Karpas-422 (cell line): ENCODE data around the gene TAF6L. TPM values are rescaled to one million over a fixed set of nuclear protein-coding genes. Genes with fewer than 3 reads are reported as not detected.
A peak's percentile ranks its signal among the peaks of the same experiment; 100 is the strongest.

ENCODE experiments used
- DNase-seq: peaks from one replicate; pipeline ENCODE4 v3.0.0-alpha.2; 2015
- H2AFZ ChIP-seq: fragments of 200-600 bp; sonication (generic); 2 replicates; pipeline ENCODE4 v1.6.1; 2014; ENCODE audit warnings: antibody characterized with exemption, low read length, mixed read lengths
- H3K27ac ChIP-seq: fragments of 200-600 bp; sonication (generic); 2 replicates; pipeline ENCODE4 v1.5.1; 2014; ENCODE audit warnings: mild to moderate bottlenecking, low read length, moderate library complexity
- H3K27me3 ChIP-seq: fragments of 200-600 bp; sonication (generic); 2 replicates; pipeline ENCODE4 v1.6.1; 2014; ENCODE audit warnings: low read length, mixed read lengths
- H3K36me3 ChIP-seq: fragments of 200-600 bp; sonication (generic); 2 replicates; pipeline ENCODE4 v1.6.1; 2014; ENCODE audit warnings: low read length, mixed read lengths; ENCODE audit not compliant: insufficient read depth
- H3K4me1 ChIP-seq: fragments of 200-600 bp; sonication (generic); 2 replicates; pipeline ENCODE4 v1.6.1; 2014; ENCODE audit warnings: mild to moderate bottlenecking, low read length, mixed read lengths
- H3K4me2 ChIP-seq: fragments of 200-600 bp; sonication (generic); 2 replicates; pipeline ENCODE4 v1.6.1; 2014; ENCODE audit warnings: low read length, low read depth, mild to moderate bottlenecking; ENCODE audit not compliant: poor library complexity, severe bottlenecking
- H3K4me3 ChIP-seq: fragments of 200-600 bp; sonication (generic); 2 replicates; pipeline ENCODE4 v1.5.1; 2014; ENCODE audit warnings: mild to moderate bottlenecking, antibody characterized with exemption, low read length, mixed read lengths
- H3K79me2 ChIP-seq: fragments of 200-600 bp; sonication (generic); 2 replicates; pipeline ENCODE4 v1.6.1; 2014; ENCODE audit warnings: mild to moderate bottlenecking, low read length, mixed read lengths
- H3K9ac ChIP-seq: fragments of 200-600 bp; sonication (generic); 2 replicates; pipeline ENCODE4 v1.6.0; 2014; ENCODE audit warnings: low read length
- H3K9me2 ChIP-seq: fragments of 200-600 bp; sonication (generic), shearing (Covaris generic); replicated peaks from 2 replicates; pipeline ENCODE4 v1.6.0; 2014; ENCODE audit warnings: mild to moderate bottlenecking, low read length, moderate library complexity; ENCODE audit not compliant: insufficient read depth
- H3K9me3 ChIP-seq: fragments of 300-700, 200-600 bp; sonication (generic); 2 replicates; pipeline ENCODE4 v1.6.1; 2014; ENCODE audit warnings: low read length, mixed read lengths
- H4K20me1 ChIP-seq: fragments of 200-600 bp; sonication (generic); 2 replicates; pipeline ENCODE4 v1.6.1; 2014; ENCODE audit warnings: mild to moderate bottlenecking, antibody characterized with exemption, low read length, low read depth; ENCODE audit not compliant: insufficient read depth
- total RNA-seq: library from RNA; depleted of rRNA; stranded (reverse); fragments of >200 nt; shearing (Covaris generic); gene quantifications from 2 replicates; pipeline ENCODE4 v1.2.3, GENCODE V29; 2014; ENCODE audit warnings: low replicate concordance

TAF6L gene
- total RNA-seq, 1 experiment from 2014 or later = 10.4 TPM

GRCh38 chr11:62775646-62776045, 4.5 kb downstream of the TAF6L start:
- H3K79me2 ChIP-seq = peaks cover 28% of the 10 kb centered on the region
- no peak for DNase-seq
- peaks cover 19% of the 10 kb centered on the region for H3K4me1 ChIP-seq
- H3K9me3 ChIP-seq = no peaks in the 10 kb centered on the region
- no peaks in the 10 kb centered on the region for H3K9me2 ChIP-seq
- H4K20me1 ChIP-seq = no peaks in the 10 kb centered on the region
- no peak overlapping the region for H3K4me3 ChIP-seq
- H3K27me3 ChIP-seq = no peaks in the 10 kb centered on the region
- no peak overlapping the region for H3K9ac ChIP-seq
- H3K27ac ChIP-seq = no peak overlapping the region
- no peaks in the 10 kb centered on the region for H3K36me3 ChIP-seq
- H2AFZ ChIP-seq = no peak overlapping the region
- no peak overlapping the region for H3K4me2 ChIP-seq

- H3K9me3 ChIP-seq = no peaks in the 10 kb centered on the region
- H4K20me1 ChIP-seq = no peaks in the 10 kb centered on the region
- H3K27ac ChIP-seq = no peak overlapping the region
- no peaks in the 10 kb centered on the region for H3K27me3 ChIP-seq
- H3K4me3 ChIP-seq = no peak overlapping the region
- H3K9ac ChIP-seq = no peak overlapping the region
- no peaks in the 10 kb centered on the region for H3K9me2 ChIP-seq
- DNase-seq = no peak
- H3K36me3 ChIP-seq = no peaks in the 10 kb centered on the region
- H3K4me1 ChIP-seq = peaks cover 7% of the 10 kb centered on the region
- H3K79me2 ChIP-seq = peaks cover 18% of the 10 kb centered on the region
- no peak overlapping the region for H3K4me2 ChIP-seq
- no peak overlapping the region for H2AFZ ChIP-seq
Measured at GRCh38 chr11:62777389-62777788, 6.2 kb downstream of the TAF6L start.

GRCh38 chr11:62778441-62778840, 7.2 kb downstream of the TAF6L start:
- Histone ChIP-seq H3K9me2 (no peaks in the 10 kb centered on the region), H3K27ac (no peak overlapping the region), H3K27me3 (no peaks in the 10 kb centered on the region), H3K4me2 (no peak overlapping the region), H3K4me3 (no peak overlapping the region), H3K9ac (no peak overlapping the region), H3K9me3 (no peaks in the 10 kb centered on the region), H3K4me1 (peaks cover 3% of the 10 kb centered on the region; the same call in 1 of the 2 replicates), H4K20me1 (no peaks in the 10 kb centered on the region), H3K36me3 (0 out of 2 replicates have a peak, but pooled peaks cover 4% of the 10 kb centered on the region), H3K79me2 (peaks cover 9% of the 10 kb centered on the region), H2AFZ (no peak overlapping the region)
- no peak for DNase-seq

- no peak overlapping the region for H3K27ac ChIP-seq
- no peaks in the 10 kb centered on the region for H3K27me3 ChIP-seq
- H3K36me3 ChIP-seq = 0 out of 2 replicates have a peak, but pooled peaks cover 4% of the 10 kb centered on the region
- peaks cover 11% of the 10 kb centered on the region for H3K79me2 ChIP-seq
- H3K9me2 ChIP-seq = no peaks in the 10 kb centered on the region
- H3K9me3 ChIP-seq = no peaks in the 10 kb centered on the region
- peaks cover 8% of the 10 kb centered on the region for H3K4me1 ChIP-seq
- DNase-seq = no peak
- no peak overlapping the region for H3K4me2 ChIP-seq
- no peak overlapping the region for H3K4me3 ChIP-seq
- no peaks in the 10 kb centered on the region for H4K20me1 ChIP-seq
- no peak overlapping the region for H3K9ac ChIP-seq
- H2AFZ ChIP-seq = no peak overlapping the region
Measured at GRCh38 chr11:62782753-62783152, 11.6 kb downstream of the TAF6L start.

- Histone ChIP-seq H3K9me3 (no peaks in the 10 kb centered on the region), H3K4me1 (peaks cover 35% of the 10 kb centered on the region), H3K4me3 (peak overlapping the region; percentile 89), H3K9me2 (no peaks in the 10 kb centered on the region), H3K27ac (peak overlapping the region; percentile 70), H3K4me2 (peak overlapping the region; percentile 78), H3K36me3 (peaks cover 7% of the 10 kb centered on the region; the same call in 1 of the 2 replicates), H3K79me2 (peaks cover 47% of the 10 kb centered on the region), H3K9ac (peak overlapping the region; percentile 96), H2AFZ (no peak overlapping the region), H4K20me1 (no peaks in the 10 kb centered on the region; the same call in 1 of the 2 replicates), H3K27me3 (no peaks in the 10 kb centered on the region)
- DNase-seq = peak; percentile 94
Measured at GRCh38 chr11:62786318-62787004, 15.3 kb downstream of the TAF6L start.

GRCh38 chr11:62787005-62787759, 16.0 kb downstream of the TAF6L start, which contains the start of gene TMEM179B:
TMEM179B (plus strand) TSS chr11:62787402; CDS start chr11:62787432, 30 bp downstream.
- Histone ChIP-seq H2AFZ (no peak within 1 kb of the TSS), H3K9me2 (no peaks in the 10 kb centered on the region), H3K4me3 (peak within 1 kb of the TSS; percentile 89), H3K9me3 (no peaks in the 10 kb centered on the region), H3K79me2 (peaks cover 50% of the 10 kb centered on the region), H3K4me1 (peaks cover 38% of the 10 kb centered on the region), H4K20me1 (no peaks in the 10 kb centered on the region; the same call in 1 of the 2 replicates), H3K27ac (peak within 1 kb of the TSS; percentile 70), H3K9ac (peak within 1 kb of the TSS; percentile 96), H3K4me2 (peak within 1 kb of the TSS; percentile 78), H3K27me3 (no peaks in the 10 kb centered on the region), H3K36me3 (peaks cover 10% of the 10 kb centered on the region; the same call in 1 of the 2 replicates)
- peak; percentile 100 for DNase-seq

GRCh38 chr11:62788991-62789390, 17.8 kb downstream of the TAF6L start:
- Histone ChIP-seq H4K20me1 (no peaks in the 10 kb centered on the region; the same call in 1 of the 2 replicates), H3K9me3 (no peaks in the 10 kb centered on the region), H3K27me3 (no peaks in the 10 kb centered on the region), H3K4me2 (peak overlapping the region; percentile 78), H3K79me2 (peaks cover 50% of the 10 kb centered on the region), H3K4me1 (peaks cover 43% of the 10 kb centered on the region), H3K9ac (peak overlapping the region; percentile 96), H3K4me3 (peak overlapping the region; percentile 89; the same call in 1 of the 2 replicates), H3K9me2 (no peaks in the 10 kb centered on the region), H3K36me3 (peaks cover 13% of the 10 kb centered on the region; the same call in 1 of the 2 replicates), H2AFZ (no peak overlapping the region), H3K27ac (peak overlapping the region; percentile 56; the same call in 1 of the 2 replicates)
- DNase-seq = no peak

- Histone ChIP-seq H2AFZ (no peak overlapping the region), H3K27ac (no peak overlapping the region), H3K4me1 (peaks cover 43% of the 10 kb centered on the region), H3K9me3 (no peaks in the 10 kb centered on the region), H4K20me1 (no peaks in the 10 kb centered on the region; the same call in 1 of the 2 replicates), H3K9me2 (no peaks in the 10 kb centered on the region), H3K36me3 (peaks cover 19% of the 10 kb centered on the region; the same call in 1 of the 2 replicates), H3K9ac (peak overlapping the region; percentile 96), H3K79me2 (peaks cover 50% of the 10 kb centered on the region), H3K4me2 (peak overlapping the region; percentile 78), H3K4me3 (peak overlapping the region; percentile 99; the same call in 1 of the 2 replicates), H3K27me3 (no peaks in the 10 kb centered on the region)
- no peak for DNase-seq
Measured at GRCh38 chr11:62789576-62789975, 18.4 kb downstream of the TAF6L start.
